GM18907 (cell line): ENCODE results near the gene SETDB1.
"Not testable (repeated sequence)": the region's sequence is repeated elsewhere in the genome, so short reads cannot be mapped to it uniquely, and the experiment has no call there.

Experiments used
- ATAC-seq: cut with Tn5 transposase; IDR thresholded peaks from one replicate; pipeline ENCODE4 v1.9.1; 2021; ENCODE audit warnings: mild to moderate bottlenecking, moderate library complexity; ENCODE audit not compliant: unreplicated experiment

SETDB1 gene

GRCh38 chr1:150926097-150926741 is at the start of gene SETDB1:
Gene SETDB1, plus strand, starts transcription at chr1:150926363. Its CDS starts 1,352 bp downstream, at chr1:150927715.
- ATAC-seq = peak; percentile 87

DNA sequence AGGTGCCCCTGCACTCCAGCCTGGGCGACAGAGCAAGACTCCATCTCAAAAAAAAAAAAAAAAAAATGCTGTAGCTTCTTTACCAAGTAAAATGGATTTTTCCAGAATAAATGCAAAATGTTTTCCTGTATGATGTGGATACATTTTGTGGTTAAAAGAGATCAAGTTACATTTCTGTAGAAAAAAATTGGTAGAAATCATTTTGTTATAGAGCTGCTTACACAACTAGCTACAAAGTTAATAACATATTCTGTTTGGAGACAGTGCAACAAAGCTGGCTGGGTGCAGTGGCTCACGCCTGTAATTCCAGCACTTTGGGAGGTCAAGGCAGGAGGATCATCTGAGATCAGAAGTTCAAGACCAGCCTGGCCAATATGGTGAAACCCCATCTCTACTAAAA is 47.2 kb upstream of the SETDB1 start:
- not testable (repeated sequence) for ATAC-seq

- no peak for ATAC-seq
These were observed 44.7 kb upstream of the SETDB1 start for GRCh38 chr1:150881331-150882070.

GRCh38 chr1:150883121-150883520 is 43.0 kb upstream of the SETDB1 start:
- not testable (repeated sequence) for ATAC-seq

GRCh38 chr1:150887018-150887417 is 39.1 kb upstream of the SETDB1 start, which contains the start of gene CTXND2:
Gene CTXND2, plus strand, starts transcription at chr1:150887136. Its CDS starts 25,179 bp downstream, at chr1:150912315.
- no peak for ATAC-seq

GRCh38 chr1:150888727-150889126 is 37.4 kb upstream of the SETDB1 start:
- no peak for ATAC-seq

DNA sequence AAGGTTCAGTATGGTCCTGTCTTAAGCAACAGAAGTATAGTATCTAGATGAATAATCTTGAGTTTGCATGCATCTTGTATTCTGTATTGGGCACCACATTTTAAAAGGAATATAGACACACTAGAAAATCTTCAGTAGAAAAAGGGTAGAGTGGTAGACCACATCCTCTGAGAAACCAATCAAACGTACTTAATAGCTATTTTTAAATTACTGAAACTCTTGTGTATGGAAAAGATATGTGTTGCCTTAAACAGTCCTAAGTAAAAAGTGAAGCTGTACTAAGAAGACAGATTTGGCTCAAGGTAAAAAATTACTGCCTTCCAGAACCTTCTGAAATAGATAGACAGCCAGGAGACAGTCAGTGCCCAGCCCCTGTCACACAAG is 36.1 kb upstream of the SETDB1 start:
- no peak for ATAC-seq

DNA sequence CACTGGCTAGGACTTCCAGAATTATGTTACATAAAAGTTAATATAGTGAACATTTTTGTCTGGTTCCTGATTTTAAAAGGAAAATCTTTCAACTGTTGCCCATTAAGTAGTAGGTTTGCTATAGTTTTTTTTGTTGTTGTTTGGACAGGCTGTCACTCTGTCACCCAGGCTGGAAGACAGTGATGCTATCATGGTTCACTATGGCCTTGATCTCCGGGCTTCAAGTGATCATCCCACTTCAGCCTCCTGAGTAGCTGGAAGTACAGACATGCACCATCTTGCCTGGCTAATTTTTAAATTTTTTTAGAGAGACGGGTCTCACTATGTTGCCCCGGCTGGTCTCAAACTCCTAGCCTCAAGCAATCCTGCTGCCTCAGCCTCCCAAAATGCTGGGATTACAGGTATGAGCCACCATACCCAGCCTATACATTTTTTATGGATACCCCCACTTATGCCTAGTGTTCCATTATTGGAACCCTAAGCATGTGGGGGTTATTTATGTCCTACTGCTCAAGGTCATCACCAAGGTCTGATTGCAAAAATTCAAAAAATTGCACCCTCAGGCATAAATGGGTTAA is 32.7 kb upstream of the SETDB1 start:
- no peak for ATAC-seq

- no peak for ATAC-seq
These were observed 30.5 kb upstream of the SETDB1 start for GRCh38 chr1:150895618-150896017.

GRCh38 chr1:150899795-150900194 is 26.4 kb upstream of the SETDB1 start:
- not testable (repeated sequence) for ATAC-seq

GRCh38 chr1:150902346-150902745 is 23.8 kb upstream of the SETDB1 start:
- ATAC-seq = no peak

- ATAC-seq = no peak
These were observed 23.4 kb upstream of the SETDB1 start for GRCh38 chr1:150902751-150903150.

- ATAC-seq = no peak
These were observed 20.9 kb upstream of the SETDB1 start for GRCh38 chr1:150905301-150905700.

DNA sequence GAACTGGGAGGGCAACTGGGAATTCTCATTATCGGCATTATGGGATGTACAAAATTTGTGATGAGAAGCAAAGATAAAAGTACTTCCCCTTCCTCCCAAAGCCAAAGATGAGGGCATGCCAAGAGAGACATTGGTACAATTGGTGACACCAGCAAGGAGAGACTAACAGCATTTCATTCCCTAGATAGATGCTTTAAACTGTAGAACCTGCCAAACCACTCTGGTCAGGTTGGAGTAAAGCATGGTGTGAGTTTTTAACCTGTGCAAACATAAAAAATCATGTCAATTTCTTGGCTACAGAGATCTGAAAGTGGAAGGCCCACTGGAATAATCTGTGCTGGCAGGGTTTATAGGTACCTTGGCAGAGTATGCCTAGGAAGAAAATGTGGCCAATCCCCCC is 19.8 kb upstream of the SETDB1 start:
- ATAC-seq = no peak

DNA sequence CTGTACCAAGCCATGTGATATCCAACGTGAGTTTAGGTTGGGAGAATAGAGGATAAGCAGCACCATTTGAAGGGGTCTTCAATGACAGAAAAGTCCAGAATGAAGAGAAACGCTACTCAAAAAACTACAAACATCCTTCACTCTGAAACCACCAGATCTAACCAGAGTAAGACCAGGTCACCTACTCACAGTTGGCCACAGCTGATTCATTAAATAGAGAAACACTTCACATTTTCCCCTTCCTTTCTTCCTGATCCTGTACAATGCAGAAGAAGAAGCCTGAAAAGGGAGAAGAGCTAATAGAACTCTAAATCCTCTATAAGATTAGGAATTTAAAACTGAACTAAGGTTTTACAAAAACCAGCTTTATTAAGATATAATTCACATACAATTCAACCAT is 19.4 kb upstream of the SETDB1 start:
- ATAC-seq = no peak

DNA sequence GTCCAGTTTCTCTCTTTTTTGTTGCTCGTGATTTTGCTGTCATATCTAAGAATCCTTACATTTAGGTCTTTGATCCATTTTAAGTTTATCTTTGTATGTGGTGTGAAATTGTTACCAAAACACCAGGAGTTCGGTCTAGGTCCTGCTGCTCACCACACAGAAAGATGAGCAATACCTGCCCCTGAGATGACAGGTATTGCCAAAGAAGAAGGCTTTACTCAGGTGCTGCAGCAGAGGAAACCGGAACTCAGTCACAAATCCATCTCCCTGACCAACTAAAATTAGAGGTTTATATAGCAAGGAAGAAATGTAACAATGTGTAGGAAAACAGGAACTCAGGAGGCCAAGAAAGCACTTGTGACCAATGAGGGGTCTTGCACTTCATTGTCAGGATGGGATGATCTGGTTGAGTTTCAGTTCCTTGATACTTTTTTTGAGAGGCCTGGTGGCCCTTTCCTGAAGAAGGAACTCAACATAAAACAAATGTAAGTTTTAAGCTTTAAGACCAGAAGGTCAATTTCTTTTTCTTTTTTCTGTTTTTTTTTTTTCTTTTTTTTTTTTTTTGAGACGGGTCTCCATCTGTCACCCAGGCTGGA is 16.5 kb upstream of the SETDB1 start:
- no peak for ATAC-seq

DNA sequence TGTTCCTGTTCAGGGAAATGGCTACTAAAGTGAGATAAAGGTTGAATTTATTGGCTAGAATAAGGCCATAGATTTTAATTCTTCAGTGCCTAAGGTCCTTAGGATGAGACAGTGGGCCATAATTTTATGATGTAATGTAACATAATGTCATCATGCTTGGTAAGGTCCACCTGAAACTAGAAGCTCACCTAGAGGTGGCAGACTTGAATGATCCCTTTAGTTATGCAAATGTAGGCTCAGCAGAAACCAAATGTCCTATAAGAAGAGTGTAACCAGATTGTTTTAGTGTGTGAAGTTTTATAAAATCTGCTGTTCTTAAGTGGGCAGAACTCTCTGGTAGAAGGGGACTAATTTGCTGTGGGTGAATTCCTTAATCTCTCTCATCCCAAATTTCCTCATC is 13.5 kb upstream of the SETDB1 start:
- ATAC-seq = no peak

- ATAC-seq = no peak
These were observed 8.8 kb upstream of the SETDB1 start for GRCh38 chr1:150917387-150917786.

GRCh38 chr1:150922519-150922975 is 3.6 kb upstream of the SETDB1 start:
- peak; percentile 50 for ATAC-seq

- no peak for ATAC-seq
These were observed 1.1 kb upstream of the SETDB1 start for GRCh38 chr1:150925080-150925479.

- no peak for ATAC-seq
These were observed 1.5 kb downstream of the SETDB1 start for GRCh38 chr1:150927624-150928023.

DNA sequence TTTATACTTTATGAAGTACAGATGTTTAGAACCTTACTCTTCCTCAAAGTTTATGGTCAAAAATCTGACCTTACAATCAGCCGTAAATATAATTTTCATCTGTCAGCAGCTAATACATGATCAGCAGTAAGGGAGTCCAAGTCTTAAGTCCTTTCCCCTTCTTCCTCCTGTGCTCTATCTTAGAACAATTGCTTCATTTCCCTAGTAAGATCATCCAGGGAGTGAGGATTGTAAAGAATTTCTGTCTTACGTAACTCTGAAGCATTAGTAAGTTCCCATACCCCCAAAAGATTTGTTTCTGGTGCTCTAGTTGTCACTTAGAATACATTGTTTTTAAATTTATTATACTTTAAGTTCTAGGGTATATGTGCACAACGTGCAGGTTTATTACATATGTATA is 2.1 kb downstream of the SETDB1 start:
- no peak for ATAC-seq
